HG02852 (cell line): ENCODE data around the gene DEDD.

Experiments used
- ATAC-seq: cut with Tn5 transposase; IDR thresholded peaks from one replicate; pipeline ENCODE4 v1.9.1; 2021; ENCODE audit warnings: mild to moderate bottlenecking, moderate library complexity; ENCODE audit not compliant: unreplicated experiment

The DEDD gene

DNA sequence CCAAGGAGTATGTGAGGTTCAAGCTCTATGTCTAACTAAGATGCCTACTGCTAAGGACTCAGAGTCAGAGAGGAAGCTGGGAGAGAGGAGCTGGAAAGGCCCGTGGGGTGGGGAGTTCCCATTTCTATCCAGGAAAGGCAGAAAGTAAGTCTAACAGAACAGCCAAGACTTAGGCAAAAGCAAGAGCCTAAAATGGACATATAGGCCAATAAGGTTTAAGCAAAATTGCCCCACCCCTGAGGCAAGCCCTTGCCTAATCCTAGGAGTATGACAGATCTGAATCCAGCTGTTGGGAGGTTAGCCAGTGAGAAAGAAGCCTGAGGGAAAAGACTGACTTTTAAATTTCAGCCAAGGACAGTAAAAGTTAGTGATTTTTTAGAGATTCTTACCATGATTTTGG lies 35.9 kb downstream of the DEDD start:
- no peak for ATAC-seq

DNA sequence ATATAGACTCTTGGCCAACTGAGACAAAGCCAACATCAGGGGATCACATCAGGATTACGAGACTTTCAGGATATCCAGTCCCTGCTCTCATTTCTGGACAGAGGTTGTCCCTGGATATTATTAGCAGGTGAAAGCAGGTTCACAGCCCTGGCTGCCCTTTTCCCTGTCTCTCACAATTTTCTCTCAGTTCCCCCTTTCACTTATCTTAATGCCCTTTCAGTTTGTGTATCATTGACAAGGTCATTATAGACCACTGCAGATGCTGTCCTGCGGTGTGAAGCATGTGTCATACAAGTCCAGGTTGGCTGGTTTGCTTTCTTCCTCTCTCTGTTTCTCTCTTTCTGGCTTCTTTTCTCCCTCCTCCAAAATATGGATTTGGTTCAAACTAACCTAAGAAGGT lies 36.5 kb downstream of the DEDD start:
- no peak for ATAC-seq

DNA sequence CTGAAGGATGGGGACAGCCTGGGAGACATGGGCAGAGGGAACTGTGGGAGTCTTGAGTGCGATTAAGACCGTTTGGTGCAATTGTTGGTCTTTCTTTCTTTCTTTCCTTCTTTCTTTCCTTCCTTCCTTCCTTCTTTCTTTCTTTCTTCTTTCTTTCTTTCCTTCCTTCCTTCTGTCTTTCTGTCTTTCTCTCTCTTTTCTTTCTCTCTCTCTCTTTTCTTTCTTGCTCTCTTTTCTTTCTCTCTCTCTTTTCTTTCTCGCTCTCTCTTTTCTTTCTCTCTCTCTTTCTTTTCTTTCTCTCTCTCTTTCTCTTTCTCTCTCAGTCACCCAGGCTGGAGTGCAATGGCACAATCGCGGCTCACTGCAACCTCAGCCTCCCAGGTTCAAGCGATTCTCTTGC lies 37.2 kb downstream of the DEDD start:
- ATAC-seq: no peak

DNA sequence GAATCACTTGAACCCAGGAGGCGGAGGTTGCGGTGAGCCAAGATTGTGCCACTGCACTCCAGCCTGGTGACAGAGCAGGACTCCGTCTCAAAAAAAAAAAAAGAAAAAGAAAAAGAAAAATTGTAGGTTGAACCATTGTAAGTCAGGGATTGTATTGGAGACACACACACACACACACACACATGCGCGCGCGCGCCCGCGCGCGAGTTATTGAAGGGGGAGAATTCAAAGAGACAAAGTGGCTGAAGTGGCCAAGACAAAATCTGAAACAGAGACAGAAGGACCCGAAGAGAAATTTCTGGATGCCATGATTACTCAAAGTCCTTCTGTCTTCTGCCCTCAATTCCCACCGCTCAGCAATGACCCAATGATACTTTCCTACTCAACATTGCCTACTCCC lies 38.0 kb downstream of the DEDD start:
- ATAC-seq: no peak

DNA sequence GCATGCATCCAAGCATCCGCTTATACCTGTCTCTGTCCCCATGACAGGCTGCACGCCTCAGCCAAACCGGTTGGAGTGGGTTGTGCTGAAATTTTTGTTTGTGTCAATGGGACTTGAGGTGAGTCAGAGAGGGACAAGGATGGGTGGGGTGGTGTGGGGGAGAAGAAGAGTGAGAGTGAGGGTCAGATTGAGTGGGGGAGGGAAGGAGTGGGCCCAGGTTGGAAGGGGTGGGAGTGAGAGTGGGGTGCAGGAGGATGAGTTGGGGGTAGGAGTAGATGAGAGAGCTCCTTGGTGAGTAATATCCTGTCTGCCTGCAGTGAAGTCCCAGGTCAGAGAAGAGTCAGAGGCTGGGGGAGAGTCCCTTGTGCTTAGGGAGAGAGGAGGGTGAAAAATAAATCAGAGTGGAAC lies 39.8 kb downstream of the DEDD start:
- ATAC-seq: no peak

DNA sequence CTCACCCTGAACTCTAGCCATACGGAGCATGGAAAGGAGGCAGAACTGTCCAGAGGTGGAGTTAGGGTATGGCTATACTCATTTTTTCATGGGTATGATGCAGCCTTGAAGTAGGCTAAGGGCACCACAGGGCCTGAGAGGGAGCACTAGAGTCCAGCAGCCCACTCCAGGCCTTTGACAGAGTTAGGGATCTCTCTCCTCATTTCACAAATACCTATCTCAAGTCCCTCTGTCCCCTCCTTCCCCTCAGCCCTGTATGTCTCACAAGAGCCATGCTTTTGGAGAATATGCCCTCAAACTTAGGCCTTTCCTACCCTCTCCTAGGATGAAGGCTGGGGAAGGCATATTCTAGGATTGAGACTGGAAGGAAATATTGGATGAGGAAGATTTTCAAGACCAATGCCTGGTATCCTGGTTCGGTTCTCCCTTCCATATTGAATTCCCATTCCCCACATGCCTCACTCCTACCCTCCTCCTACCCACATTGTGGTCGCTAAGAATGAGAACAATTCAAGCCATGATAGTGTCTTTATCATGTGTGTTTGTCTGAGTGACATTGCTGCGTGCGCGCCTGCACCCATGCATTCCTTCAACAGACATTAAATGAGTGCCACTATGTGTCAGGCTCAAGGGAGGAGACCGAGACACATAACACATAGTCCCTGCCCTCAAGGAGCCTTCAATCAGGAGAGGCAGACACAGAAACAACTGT lies 40.5 kb downstream of the DEDD start:
- ATAC-seq: no peak

DNA sequence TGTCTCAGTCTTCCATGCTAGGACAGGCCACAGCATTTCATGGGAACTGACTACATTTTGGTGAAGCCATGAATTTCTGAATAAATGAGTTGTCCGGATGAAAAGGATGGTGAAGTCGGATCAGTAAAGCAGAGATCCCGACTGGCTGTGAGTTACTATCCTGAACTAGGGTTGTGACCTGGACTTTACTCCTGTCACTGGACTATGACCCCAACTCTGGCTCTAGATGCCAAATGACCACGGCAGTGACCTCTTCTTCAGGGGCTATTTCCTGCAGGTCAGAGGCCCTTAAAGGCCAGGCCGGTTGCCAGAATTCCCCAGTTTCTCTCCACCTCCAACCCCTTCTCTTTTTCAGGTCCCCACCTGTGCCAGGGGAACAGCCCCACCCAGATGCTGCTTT lies 41.4 kb downstream of the DEDD start:
- no peak for ATAC-seq

DNA sequence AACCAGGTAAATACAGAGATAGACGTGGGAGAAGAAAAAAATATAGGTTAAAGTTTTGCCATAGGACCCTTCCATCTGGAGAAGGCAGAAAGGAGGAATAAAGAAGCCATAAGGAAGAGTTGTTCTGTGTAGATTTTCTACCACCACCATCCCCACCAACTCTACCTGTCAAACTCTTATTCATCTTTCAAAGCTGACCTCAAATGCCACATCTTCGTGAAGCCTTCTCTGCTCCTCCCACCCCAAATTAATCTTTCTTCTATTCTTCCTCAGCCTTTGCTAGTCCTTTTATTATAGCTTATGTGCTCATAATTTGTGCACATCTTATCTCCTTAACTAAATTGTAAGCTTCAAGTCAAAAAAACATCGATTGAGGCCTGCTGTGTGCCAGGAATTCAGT lies 41.9 kb downstream of the DEDD start:
- no peak for ATAC-seq

DNA sequence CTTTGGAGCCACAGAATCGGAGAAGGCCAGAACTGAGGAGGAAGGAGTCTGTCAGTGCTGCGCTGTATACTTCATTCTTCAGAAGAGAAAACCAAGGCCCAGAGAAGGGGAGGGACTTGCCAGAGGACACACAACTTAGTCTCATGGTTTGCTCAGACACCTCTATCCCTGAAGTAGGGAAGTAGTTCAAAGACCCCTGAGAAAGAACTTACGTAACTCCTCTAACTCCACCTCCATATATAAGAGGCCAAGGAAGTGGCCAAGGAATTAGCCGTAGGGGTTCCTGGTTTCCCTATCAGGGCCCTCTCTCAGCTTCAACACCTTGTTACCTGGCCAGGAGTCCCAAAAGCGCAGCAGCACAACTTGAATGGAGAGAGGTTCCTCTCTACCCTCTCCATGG lies 42.5 kb downstream of the DEDD start:
- no peak for ATAC-seq

DNA sequence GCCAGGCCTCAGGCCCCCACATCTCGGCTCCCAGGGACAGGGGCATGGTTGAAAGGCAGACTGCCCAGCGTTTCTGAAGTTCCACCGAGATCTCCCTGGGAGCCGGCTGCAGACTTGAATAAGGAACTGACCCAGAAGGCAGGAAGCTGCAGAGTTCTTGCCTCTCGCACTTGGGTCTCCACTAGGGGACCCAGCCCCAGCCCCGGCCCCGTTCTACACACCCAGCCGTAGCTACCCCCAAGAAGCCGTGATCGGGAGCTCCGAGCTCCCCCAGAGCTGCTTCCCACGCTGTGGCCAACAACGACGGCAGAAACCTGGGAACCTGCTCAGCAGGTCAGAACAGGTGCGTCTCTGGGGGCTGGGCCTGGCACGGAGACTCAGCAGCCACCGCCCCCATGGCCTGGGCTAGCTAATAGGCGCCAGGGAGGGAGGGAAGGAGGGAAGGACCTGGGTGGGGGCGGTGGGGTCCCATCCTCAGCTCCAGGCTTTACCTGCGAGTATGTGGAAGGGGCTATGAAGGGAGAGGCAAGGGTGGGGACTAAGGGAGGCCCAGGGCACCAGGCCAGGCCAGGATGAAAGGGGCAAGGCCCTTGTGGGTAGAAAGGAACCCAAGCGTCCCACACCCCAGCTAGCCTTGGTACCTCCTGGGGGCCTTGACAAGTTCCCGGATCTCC lies 43.1 kb downstream of the DEDD start, which contains the start of gene NECTIN4:
NECTIN4 (minus strand) TSS at position 308 of the 674 bp plus-strand sequence; CDS start at position 46, 262 bp downstream.
- ATAC-seq: no peak

DNA sequence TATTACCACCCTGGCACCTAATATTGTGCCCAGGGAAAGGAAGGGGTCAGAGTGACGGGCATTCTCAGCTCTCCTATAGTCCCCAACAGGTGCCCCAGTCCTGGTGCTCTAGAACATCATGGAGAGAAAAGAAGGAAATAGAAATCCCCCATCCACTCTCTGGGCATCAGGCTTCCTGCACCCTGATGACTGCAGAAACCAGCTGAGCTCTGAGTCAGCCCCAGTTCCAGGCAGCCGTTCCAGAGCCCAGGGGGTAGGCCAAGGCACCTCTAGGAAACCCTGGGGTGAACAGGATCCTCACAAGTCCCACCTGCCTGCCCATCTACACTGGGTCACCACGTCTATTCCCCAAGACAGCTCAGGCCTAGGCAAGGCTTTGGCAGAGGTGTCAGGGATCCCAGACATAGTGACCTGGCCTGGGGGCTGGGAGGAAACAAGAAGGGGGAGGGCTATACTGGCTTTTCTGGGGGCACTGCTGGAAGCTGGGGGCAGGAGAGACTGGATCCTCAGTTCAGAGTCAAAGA lies 43.8 kb downstream of the DEDD start:
- ATAC-seq: no peak

DNA sequence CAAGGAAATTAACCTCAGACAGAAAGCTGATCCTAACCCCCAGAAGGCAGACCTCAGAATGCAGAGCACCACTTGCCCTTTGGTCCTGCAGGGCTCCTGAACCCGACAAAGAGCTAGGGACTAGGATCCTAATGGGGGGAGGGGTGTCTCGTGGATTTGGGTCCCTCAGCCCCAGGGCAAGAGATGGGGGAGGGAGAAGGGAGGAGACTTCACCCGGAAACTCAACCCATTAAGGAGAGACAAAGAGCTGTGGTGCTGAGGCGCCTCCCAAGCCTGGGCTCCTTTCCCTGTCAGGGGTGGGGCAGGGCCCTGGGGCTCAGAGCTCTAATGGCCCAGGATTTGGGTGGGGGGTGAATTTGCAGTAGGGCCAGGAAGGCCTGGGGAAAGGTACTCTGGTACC lies 46.0 kb downstream of the DEDD start:
- ATAC-seq: no peak

DNA sequence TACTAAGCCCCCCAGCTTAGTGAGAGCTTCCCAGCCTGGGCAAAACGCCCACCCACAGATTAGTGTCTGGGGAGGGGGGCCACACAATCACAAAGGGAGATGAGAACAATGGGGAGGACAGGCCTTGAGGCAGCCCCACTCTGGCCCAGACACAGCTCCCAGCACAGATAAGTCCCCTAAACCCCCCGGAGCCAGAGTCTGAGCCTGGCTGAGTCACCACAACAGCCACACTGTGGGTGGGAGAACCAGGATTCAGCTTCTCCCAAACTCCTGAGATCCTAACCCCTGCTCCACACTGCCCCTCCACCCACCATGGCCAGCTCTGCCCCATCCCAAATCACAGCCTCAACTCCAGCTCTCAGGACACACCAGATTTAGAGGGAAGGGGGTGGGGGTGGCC lies 47.3 kb downstream of the DEDD start:
- no peak for ATAC-seq

DNA sequence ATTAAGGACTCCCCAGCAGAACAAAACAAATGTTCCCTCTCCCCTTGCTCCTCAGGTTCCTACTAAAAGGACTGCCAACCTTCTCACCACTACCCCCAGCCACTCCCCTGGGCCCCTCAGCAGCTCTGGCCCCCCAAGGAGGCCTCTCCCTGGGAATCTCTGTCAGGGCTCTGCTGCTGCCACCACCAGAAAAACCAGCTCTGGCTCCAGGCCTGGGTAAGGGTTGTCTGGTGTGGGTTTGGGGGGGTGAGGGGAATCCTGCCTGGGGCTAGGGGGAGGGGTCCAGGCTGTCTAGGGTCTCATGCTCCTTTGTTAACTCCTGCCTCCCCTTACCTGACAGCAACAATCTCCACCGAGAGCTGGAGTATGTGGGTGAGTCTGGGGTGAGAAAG lies 47.9 kb downstream of the DEDD start:
- no peak for ATAC-seq

DNA sequence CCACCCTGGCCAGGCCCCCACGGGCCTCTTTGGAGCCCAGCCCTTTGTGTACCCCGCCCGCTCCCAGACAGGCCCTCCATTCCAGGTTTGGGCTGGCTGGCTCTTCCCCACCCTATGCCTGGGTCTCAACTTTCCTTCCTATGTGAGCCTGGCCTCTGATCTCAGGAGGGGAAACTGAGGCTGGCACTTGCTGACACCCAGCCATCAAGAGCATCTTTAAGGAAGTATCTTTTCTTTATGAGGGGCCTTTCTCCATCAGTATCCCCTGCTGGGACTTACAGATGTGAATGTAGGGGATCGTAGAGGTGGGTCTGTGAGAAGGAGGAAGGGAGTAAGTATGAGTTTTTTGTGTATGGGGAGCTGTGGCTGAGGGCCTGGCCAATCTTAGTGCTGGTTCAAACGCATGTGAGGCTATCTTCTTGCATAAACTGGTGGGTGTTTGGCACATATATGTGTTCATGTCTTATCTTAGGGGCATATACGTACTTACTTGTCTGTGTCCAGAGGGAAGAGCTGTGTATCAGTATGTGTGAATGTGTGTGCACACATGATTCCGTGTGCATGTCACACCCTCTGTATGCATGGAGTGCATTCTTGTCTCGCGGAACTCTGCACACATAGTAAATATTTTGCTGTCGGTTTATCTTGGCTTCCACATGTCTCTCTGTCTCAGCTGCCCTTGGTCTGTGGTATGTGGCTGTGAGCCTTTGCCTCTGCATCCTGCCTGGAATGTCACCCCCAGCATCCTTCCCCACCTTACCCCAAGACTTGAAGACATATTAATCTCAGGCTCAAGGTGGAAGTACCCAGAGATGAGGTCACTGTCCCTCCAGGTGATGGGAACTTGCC lies 48.5 kb downstream of the DEDD start:
- ATAC-seq: no peak

DNA sequence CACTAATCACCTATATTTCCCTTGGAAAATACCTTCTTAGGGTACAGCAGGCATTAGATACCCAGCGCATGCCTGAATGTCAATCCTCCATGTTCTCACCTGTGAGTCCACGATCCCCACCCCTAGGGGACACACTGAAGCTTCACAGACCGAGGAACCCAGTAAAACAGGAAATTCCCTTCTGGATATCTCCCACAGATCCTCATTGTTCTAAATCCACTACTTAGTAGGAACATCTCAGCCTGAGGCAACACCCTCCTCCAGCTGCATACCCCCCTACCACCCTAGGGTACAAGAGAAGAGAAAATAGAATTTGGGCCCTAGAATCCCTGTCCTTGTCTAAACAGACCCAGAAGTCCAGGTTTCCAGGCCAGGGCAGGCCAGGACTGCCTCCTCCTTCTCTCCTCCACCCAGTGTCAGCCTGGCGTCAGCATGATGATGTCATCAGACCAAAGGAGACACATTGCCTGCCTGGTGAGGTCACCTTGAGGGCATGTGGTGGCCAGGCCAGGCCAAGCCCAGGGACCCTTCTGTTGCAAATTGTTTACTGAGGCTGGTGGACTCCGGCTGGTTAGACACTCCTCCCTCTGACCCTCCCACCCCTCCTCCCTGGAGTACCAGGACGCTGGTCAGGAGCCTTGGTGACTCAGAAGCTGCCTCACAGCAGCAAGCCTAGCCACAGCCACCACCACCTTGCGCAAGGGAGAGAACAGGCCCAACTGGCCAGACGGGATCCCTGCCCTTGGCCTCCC lies 49.3 kb downstream of the DEDD start:
- no peak for ATAC-seq

DNA sequence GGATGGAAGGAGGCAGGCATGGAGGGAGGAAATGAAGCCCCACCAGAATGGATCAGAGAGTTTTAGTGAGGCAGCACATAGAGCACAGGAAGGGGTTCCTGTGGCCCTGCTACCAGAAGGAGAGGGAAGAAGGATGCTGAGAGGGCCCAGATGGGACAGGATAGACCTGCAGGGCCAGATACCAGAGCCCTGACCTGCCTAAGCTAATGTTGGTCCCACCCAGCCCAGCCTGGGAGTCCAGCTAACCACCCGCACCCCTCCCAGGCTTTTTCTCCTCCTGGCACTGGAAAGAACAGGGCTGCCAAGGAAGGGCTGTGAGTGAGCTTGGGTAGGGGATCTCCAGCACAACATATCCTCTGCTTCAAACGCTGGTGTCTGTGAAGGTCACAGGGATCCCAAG lies 50.0 kb downstream of the DEDD start:
- ATAC-seq: no peak

DNA sequence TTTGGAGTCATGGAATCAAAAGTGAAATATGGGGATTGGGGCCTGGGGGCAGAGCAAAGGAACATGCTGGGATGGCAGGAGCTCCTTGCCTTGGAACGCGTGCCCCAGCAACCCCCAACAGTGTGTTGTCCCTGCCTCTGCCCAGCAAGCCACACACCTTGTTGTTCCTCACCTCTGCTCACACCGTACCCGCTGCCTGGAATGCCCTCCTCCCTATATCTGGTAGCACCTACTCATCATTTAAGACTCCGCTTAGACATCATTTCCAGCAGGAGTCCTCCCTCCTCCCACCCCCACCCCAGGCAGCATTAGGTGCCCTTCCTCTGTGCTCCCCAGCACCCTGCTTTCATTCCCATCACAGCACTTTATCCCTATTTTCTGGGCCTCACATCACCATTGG lies 50.9 kb downstream of the DEDD start:
- ATAC-seq: no peak

DNA sequence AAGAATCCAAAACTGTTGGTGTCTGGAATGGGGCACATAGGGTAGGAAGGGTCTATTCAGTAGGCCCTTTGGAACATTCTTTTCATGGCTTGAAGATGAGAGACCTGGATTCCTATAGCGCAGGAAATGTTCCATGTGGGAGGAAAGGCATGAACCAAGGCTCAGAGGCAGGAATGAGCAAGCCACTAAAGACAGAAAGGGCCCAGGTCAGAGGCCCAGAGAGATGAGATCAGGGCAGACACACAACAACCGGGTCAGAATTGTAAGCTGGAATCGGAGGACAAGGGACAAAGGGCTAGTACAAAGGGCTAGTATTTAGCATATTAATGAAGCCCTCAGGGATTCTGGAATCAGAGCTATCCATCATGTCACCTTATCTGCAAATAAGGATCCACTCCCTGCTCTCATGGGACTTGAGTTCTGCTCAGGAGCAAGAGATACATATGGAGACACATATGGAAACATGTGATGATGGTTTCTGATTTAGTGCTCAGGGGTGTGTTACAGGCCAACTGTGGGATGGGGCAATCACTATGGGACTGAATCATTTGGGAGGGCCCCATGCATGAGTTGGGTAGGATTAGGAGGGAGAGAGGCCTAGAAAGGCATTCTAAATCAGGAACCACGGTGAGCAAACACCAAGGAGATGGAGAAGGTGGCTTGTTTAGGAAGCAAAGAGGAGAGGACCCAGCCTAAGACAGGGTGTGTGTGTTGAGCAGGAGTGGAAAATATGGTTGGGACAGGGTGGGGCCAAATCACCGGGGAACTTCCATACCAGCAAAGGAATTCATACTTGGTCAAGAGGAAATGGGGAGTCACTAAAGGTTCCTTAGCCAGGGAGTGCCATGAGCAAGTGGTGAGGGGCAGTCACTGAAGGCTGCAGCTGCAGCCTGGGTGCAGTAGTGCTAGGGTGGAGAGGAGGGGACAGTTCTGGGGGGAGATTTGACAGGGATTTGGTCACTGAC lies 51.7 kb downstream of the DEDD start:
- ATAC-seq: no peak
